ENCODE measurements around the gene VAT1. TPM values are rescaled to one million over a fixed set of nuclear protein-coding genes. Genes with fewer than 3 reads are reported as not detected.

The VAT1 gene
- total and polyA plus RNA-seq, 2 of the 13 experiments (the other 11 are each of a cell fraction or from before 2014, with no cell fraction given): 143 to 205 TPM

DNA sequence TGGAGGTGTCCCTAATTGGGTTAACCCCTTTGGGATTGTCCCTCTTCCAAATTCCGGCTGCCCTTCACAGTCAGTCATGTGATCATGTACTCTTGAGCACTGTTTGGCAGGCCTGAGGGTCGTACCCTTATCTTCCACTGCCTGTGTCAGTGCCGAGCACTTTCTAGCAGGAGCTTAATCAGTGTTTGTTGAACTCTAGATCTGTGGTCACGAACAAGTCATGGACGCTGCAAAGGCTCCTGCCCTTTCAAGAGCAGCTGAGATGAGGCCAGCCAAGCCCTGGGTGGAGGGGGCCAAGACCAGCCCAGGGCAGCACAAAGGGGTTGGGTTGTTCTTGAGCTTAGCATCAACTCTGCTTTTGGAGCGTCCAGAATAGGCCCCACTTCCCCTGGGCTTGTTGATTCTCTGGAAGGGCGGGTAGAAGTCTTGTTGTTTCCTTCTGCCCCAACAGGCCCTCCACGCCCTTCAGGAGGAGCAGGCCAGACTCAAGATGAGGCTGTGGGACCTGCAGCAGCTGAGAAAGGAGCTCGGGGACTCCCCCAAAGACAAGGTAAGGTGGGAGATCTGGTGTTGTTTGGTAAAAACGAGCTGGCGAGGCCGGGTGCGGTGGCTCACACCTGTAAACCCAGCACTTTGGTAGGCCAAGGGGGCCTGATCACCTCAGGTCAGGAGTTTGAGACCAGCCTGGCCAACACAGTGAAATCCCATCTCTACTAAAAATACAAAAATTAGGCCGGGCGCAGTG is 10.3 kb downstream of the VAT1 start (continued):
- TF ChIP-seq ZSCAN21 (CRISPR knock-in tag; IDR thresholded peaks at IDR 0.05; ENCODE audit: borderline replicate concordance): no peak
- no peak for TF ChIP-seq NCOR1 (IDR thresholded peaks at IDR 0.05; ENCODE audit: borderline replicate concordance, low read length)
- no peak for TF ChIP-seq PPARG (CRISPR knock-in tag; conservative IDR thresholded peaks at IDR 0.05)
- no peak for TF ChIP-seq ZNF33A (CRISPR knock-in tag; IDR thresholded peaks at IDR 0.05; ENCODE audit: borderline replicate concordance)
- TF ChIP-seq PRDM10 (CRISPR knock-in tag; IDR thresholded peaks at IDR 0.05; ENCODE audit: low read depth): no peak
- TF ChIP-seq ZHX2 (IDR thresholded peaks at IDR 0.05; ENCODE audit: low read depth): no peak
- TF ChIP-seq ZHX2 (CRISPR knock-in tag; IDR thresholded peaks at IDR 0.05; ENCODE audit: borderline replicate concordance): no peak
- no peak for TF ChIP-seq FOXM1 (CRISPR knock-in tag; IDR thresholded peaks at IDR 0.05)
- no peak for TF ChIP-seq ZNF18 (CRISPR knock-in tag; IDR thresholded peaks at IDR 0.05; ENCODE audit: insufficient replicate concordance)
- TF ChIP-seq AHR (CRISPR knock-in tag; IDR thresholded peaks at IDR 0.05): no peak
- TF ChIP-seq POLR2AphosphoS5 (IDR thresholded peaks at IDR 0.05; ENCODE audit: low read depth, low read length): no peak
- no peak for TF ChIP-seq ISL2 (CRISPR knock-in tag; IDR thresholded peaks at IDR 0.05)
- TF ChIP-seq JDP2 (CRISPR knock-in tag; IDR thresholded peaks at IDR 0.05; ENCODE audit: borderline replicate concordance): no peak; the same call in 1 of the 2 replicates
- TF ChIP-seq, protein P1, sequence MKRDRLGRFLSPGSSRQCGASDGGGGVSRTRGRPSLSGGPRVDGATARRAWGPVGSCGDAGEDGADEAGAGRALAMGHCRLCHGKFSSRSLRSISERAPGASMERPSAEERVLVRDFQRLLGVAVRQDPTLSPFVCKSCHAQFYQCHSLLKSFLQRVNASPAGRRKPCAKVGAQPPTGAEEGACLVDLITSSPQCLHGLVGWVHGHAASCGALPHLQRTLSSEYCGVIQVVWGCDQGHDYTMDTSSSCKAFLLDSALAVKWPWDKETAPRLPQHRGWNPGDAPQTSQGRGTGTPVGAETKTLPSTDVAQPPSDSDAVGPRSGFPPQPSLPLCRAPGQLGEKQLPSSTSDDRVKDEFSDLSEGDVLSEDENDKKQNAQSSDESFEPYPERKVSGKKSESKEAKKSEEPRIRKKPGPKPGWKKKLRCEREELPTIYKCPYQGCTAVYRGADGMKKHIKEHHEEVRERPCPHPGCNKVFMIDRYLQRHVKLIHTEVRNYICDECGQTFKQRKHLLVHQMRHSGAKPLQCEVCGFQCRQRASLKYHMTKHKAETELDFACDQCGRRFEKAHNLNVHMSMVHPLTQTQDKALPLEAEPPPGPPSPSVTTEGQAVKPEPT (CRISPR knock-in tag; IDR thresholded peaks at IDR 0.05; ENCODE audit: low read depth): no peak
- no peak for TF ChIP-seq HNF4A (CRISPR knock-in tag; IDR thresholded peaks at IDR 0.05)
- TF ChIP-seq HNRNPL (IDR thresholded peaks at IDR 0.05; ENCODE audit: low read depth, low read length): no peak
